Activated T-cell treated with anti-CD3 and anti-CD28 coated beads, Interleukin-2, amount 50 U/mL, for 4 hours (primary cell): Measurements from ENCODE around the gene AGBL3. TPM values are rescaled to one million over a fixed set of nuclear protein-coding genes. Genes with fewer than 3 reads are reported as not detected.

Experiments used
- ATAC-seq, 2 donors: fragments of 200-7000 bp; cut with Tn5 transposase; one replicate each; pipeline ENCODE4 v1.10.0; 2021
- DNase-seq: peaks from one replicate; pipeline ENCODE4 v3.0.0-alpha.2; 2020
- H3K27me3 Mint-ChIP-seq: one replicate; pipeline ENCODE4 v1.8.0; 2021; ENCODE audit warnings: low read depth, mixed read lengths
- H3K36me3 Mint-ChIP-seq: one replicate; pipeline ENCODE4 v1.8.0; 2022; ENCODE audit warnings: mixed read lengths; ENCODE audit not compliant: insufficient read depth
- H3K4me1 Mint-ChIP-seq: one replicate; pipeline ENCODE4 v1.8.0; 2021; ENCODE audit warnings: low read depth, mixed read lengths
- H3K4me3 Mint-ChIP-seq: one replicate; pipeline ENCODE4 v1.8.0; 2021; ENCODE audit warnings: mild to moderate bottlenecking, moderate library complexity, mixed read lengths
- H3K9me3 Mint-ChIP-seq: one replicate; pipeline ENCODE4 v1.8.0; 2021; ENCODE audit warnings: mixed read lengths
- total RNA-seq, 3 donors: library from RNA; stranded (reverse); gene quantifications; one replicate each; pipeline ENCODE4 v1.2.1, GENCODE V29; 2021

Gene AGBL3
- total RNA-seq, 3 donors from 2014 or later: 1.2 to 2.7 (median 2.1) TPM

DNA sequence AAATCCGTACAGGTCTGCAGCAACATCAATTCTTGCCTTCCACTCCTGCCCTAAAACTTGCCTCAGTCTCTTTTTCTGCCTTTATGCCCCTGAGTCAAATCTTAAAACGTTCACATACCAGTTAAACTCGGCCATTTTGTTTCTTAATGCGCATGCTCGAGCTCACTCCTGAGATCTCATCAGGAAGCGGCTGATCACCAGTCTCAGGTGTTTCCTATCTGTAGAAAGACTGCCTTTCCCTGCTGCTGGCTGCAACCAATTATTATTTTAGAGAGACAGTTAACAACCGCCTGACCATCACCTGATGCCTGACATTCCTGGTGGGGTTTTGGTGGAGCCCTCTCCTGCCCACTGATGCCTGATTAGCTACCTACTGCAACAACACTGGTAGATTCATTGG lies 91.3 kb downstream of the AGBL3 start:
- no peaks in the 10 kb centered on the region for H3K9me3 Mint-ChIP-seq
- ATAC-seq (no peak), DNase-seq (no peak)
- H3K4me1 Mint-ChIP-seq: no peaks in the 10 kb centered on the region
- H3K27me3 Mint-ChIP-seq: no peaks in the 10 kb centered on the region
- H3K4me3 Mint-ChIP-seq: no peak overlapping the region
- H3K36me3 Mint-ChIP-seq: no peaks in the 10 kb centered on the region

DNA sequence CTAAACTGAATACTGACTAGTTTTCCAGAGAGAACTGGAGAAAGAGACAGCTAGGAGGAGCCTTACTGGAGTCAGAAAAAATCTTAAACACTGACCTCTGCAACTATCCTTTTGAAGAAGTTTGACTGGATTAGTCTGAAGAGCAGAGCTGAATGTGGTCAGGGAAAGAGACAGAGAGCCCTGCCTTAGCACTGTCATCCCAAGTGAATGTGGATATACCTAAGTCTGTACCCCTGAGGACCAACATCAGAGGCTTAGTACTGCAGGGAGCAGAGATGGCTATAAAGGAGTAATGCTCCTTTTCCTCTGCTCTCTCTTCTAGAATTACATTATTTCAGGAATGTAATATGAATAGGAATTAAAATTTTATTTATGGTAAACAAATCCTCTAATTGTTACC lies 91.7 kb downstream of the AGBL3 start:
- Mint-ChIP-seq H3K4me3 (no peak overlapping the region), H3K4me1 (no peaks in the 10 kb centered on the region), H3K9me3 (no peaks in the 10 kb centered on the region), H3K27me3 (no peaks in the 10 kb centered on the region), H3K36me3 (no peaks in the 10 kb centered on the region)
- DNase-seq: no peak
- no peak for ATAC-seq

GRCh38 chr7:135079068-135079467 lies 92.8 kb downstream of the AGBL3 start:
- H3K9me3 Mint-ChIP-seq: no peaks in the 10 kb centered on the region
- no peaks in the 10 kb centered on the region for H3K36me3 Mint-ChIP-seq
- no peaks in the 10 kb centered on the region for H3K4me1 Mint-ChIP-seq
- H3K27me3 Mint-ChIP-seq: no peaks in the 10 kb centered on the region
- ATAC-seq (no peak), DNase-seq (no peak)
- no peak overlapping the region for H3K4me3 Mint-ChIP-seq

DNA sequence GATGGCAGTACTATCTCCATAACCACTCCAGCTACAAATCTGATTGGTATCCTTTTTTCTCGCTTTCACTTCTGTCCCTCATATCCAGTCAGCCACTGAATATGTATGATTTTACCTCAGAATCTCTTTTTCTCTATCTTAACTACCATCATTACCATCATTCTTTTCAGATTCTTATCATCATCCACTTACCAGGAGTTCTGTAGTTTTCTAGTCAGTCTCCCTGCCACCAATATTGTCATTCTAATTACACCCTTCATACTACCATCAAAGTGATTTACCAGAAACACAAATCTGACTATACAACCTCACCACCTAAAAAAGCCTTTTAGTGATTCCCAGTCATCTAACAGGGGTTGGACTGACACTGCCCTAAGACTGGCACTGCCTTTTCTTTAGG lies 96.7 kb downstream of the AGBL3 start:
- H3K27me3 Mint-ChIP-seq: no peaks in the 10 kb centered on the region

DNA sequence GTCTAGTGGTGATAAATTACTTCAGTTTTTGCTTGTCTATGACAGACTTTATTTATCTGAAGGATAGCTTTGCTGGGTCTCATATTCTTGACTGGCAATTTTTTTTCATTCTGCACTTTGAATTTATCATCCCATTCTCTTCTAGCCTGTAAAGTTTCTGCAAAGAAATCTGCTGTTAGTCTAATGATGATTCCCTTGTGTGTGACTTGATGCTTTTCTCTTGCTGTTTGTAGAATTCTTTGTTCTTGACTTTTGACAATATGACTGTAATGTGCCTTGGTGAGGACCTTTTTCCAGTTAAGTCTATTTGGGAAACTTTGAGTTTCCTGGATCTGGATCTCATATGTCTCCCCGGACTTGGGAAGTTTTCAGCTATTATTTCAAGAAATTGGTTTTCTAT lies 102.3 kb downstream of the AGBL3 start:
- H3K9me3 Mint-ChIP-seq: peaks cover 44% of the 10 kb centered on the region
- H3K4me3 Mint-ChIP-seq: no peak overlapping the region
- DNase-seq (no peak), ATAC-seq (no peak)
- no peaks in the 10 kb centered on the region for H3K4me1 Mint-ChIP-seq
- no peaks in the 10 kb centered on the region for H3K27me3 Mint-ChIP-seq
- peaks cover 15% of the 10 kb centered on the region for H3K36me3 Mint-ChIP-seq

More for the DNA sequence above, 96.7 kb downstream of the AGBL3 start:
- H3K4me1 Mint-ChIP-seq: no peaks in the 10 kb centered on the region
- no peak for DNase-seq
- peaks cover 32% of the 10 kb centered on the region for H3K9me3 Mint-ChIP-seq
- ATAC-seq: no peak
- no peak overlapping the region for H3K4me3 Mint-ChIP-seq
- no peaks in the 10 kb centered on the region for H3K36me3 Mint-ChIP-seq

DNA sequence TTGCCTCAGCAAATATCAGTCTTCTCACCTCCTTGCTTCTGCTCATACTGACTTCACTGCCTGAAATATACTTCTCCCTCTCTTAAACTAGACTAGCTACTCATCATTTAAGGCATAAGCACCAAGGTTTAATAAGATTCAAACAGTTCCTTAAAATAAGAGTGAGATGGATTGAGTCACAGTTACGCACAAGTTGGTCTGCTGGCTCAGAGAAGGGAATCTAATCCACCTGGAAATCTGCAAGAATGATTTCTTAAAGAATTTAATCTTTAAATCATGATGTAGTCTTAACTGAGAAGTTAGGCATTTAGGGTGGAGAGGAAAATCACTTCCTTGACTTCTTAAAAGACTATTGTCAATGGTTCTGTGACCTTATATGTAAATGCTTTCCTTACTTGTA lies 105.4 kb downstream of the AGBL3 start:
- ATAC-seq: no peak
- Mint-ChIP-seq H3K4me3 (no peak overlapping the region), H3K27me3 (no peaks in the 10 kb centered on the region), H3K4me1 (no peaks in the 10 kb centered on the region), H3K9me3 (peaks cover 22% of the 10 kb centered on the region), H3K36me3 (peaks cover 21% of the 10 kb centered on the region)
- DNase-seq: no peak

DNA sequence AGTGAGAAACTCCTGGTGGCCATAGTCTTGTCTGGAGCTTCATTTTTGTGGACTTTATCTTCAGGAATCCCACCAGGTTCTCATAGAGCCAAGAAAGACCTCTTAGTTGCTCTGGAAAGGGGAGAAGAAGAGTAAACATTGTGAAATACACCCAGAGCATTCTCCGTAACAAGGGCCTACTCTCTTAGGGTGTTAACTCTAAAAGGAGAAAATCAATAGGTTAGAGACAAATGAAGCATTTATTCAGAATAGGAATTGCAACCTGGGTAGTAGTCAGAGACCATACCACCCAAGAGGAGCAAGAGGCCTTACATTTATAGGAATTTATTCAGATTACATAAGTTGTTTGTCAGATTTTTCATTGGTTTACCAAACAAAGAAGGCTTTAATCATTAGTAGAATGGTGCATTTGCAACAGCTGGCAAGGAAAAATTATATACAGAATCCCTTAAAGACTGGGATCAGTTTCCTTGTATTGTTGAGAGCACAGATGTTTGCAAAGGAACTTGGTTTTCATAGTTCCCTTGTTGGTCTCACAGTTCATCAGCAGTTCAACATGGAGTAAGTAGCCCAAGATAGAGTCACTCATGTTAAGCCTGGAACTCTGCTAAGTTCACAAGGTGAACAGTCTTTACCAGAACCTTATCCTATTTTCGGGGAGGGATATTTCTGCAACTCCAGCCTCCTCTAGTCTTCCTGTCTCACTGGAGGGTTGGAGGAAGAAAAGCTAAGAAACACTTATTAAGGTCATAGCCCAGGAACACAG lies 108.3 kb downstream of the AGBL3 start:
- Mint-ChIP-seq H3K4me1 (no peaks in the 10 kb centered on the region), H3K36me3 (peaks cover 19% of the 10 kb centered on the region), H3K27me3 (no peaks in the 10 kb centered on the region), H3K4me3 (no peak overlapping the region), H3K9me3 (no peaks in the 10 kb centered on the region)
- DNase-seq: no peak
- no peak for ATAC-seq

- H3K36me3 Mint-ChIP-seq: peaks cover 19% of the 10 kb centered on the region
- H3K4me1 Mint-ChIP-seq: no peaks in the 10 kb centered on the region
- DNase-seq: no peak
- H3K9me3 Mint-ChIP-seq: no peaks in the 10 kb centered on the region
- H3K27me3 Mint-ChIP-seq: no peaks in the 10 kb centered on the region
- no peak for ATAC-seq
- no peak overlapping the region for H3K4me3 Mint-ChIP-seq
These were observed 109.1 kb downstream of the AGBL3 start for GRCh38 chr7:135095450-135095849.

GRCh38 chr7:135098391-135098790 lies 112.1 kb downstream of the AGBL3 start:
- Mint-ChIP-seq H3K4me3 (no peak overlapping the region), H3K9me3 (no peaks in the 10 kb centered on the region), H3K36me3 (peaks cover 6% of the 10 kb centered on the region), H3K4me1 (no peaks in the 10 kb centered on the region), H3K27me3 (no peaks in the 10 kb centered on the region)
- DNase-seq (no peak), ATAC-seq (no peak)

GRCh38 chr7:135100856-135101255 lies 114.5 kb downstream of the AGBL3 start:
- DNase-seq: no peak
- Mint-ChIP-seq H3K27me3 (no peaks in the 10 kb centered on the region), H3K4me3 (no peak overlapping the region), H3K36me3 (no peaks in the 10 kb centered on the region), H3K9me3 (no peaks in the 10 kb centered on the region), H3K4me1 (no peaks in the 10 kb centered on the region)
- ATAC-seq: no peak

DNA sequence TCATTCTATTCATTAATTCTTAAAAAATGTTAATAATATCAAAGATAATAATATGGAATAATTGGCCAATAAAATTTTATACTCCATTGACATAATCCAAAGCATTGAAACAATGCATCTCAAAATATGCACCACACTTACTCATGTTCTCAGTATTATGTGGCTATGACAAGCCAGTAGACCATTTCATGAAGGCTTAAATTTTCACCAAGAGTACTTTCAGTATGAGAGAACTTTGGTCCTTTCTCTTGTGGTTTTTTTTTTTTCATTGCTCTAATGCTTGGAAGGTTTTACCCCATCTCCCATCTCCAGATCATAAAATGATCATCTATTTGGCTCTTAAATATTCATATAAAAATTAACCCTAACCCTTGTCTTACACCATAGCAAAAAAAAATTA lies 116.1 kb downstream of the AGBL3 start:
- Mint-ChIP-seq H3K4me3 (no peak overlapping the region), H3K36me3 (peaks cover 8% of the 10 kb centered on the region), H3K9me3 (peaks cover 7% of the 10 kb centered on the region), H3K4me1 (no peaks in the 10 kb centered on the region), H3K27me3 (no peaks in the 10 kb centered on the region)
- DNase-seq (no peak), ATAC-seq (peak in 1 of 2 donors; percentile 34)

DNA sequence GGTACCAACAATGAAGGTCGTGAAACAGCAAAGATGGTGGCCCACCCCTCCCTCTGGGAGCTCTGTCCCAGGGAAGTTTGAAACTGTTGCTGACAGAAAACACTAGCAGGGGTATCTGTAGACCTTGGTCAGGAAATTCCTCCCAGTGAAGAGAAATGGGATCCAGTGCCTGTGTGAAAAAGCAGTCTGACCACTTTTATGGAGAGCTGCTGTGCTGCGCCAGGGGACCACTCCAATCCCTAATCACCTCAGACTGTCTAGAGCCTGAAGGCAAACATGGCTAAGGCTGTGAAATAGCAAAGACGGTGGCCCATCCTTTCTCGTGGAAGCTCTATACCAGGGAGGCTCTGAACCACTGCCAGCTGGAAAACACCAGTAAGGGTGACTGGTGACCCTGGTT lies 123.3 kb downstream of the AGBL3 start:
- Mint-ChIP-seq H3K4me3 (no peak overlapping the region), H3K4me1 (no peaks in the 10 kb centered on the region), H3K36me3 (peaks cover 19% of the 10 kb centered on the region), H3K27me3 (no peaks in the 10 kb centered on the region), H3K9me3 (peaks cover 14% of the 10 kb centered on the region)
- no peak for ATAC-seq
- no peak for DNase-seq

GRCh38 chr7:135109976-135110375 lies 123.7 kb downstream of the AGBL3 start:
- H3K27me3 Mint-ChIP-seq: no peaks in the 10 kb centered on the region
- DNase-seq (no peak), ATAC-seq (no peak)
- no peaks in the 10 kb centered on the region for H3K4me1 Mint-ChIP-seq
- no peak overlapping the region for H3K4me3 Mint-ChIP-seq
- peaks cover 23% of the 10 kb centered on the region for H3K36me3 Mint-ChIP-seq
- peaks cover 17% of the 10 kb centered on the region for H3K9me3 Mint-ChIP-seq

GRCh38 chr7:135111379-135111778 lies 125.1 kb downstream of the AGBL3 start:
- peaks cover 26% of the 10 kb centered on the region for H3K36me3 Mint-ChIP-seq
- DNase-seq (no peak), ATAC-seq (no peak)

DNA sequence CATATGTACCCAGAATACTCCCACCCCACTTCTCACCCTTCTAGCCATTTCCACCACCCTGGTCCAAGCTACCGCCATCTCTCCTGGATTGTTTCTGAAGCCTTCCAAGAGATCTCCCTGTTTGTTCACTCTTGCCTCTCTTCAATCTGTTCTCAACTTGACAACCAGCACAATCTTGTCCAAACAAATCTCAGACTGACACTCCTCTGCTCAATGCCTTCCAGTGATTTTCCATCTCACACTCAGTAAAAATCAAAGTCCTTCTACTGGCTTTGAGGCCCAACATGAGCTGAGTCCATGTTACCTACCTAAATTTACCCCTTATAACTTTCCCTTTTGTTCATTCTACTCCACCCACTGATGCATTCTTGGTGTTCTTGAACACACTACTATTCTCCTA lies 128.3 kb downstream of the AGBL3 start:
- no peaks in the 10 kb centered on the region for H3K27me3 Mint-ChIP-seq

More at GRCh38 chr7:135111379-135111778, 125.1 kb downstream of the AGBL3 start:
- Mint-ChIP-seq H3K4me1 (no peaks in the 10 kb centered on the region), H3K27me3 (no peaks in the 10 kb centered on the region), H3K9me3 (peaks cover 17% of the 10 kb centered on the region), H3K4me3 (no peak overlapping the region)

More for the DNA sequence above, 128.3 kb downstream of the AGBL3 start:
- no peak for ATAC-seq
- Mint-ChIP-seq H3K4me1 (no peaks in the 10 kb centered on the region), H3K4me3 (no peak overlapping the region), H3K9me3 (peaks cover 13% of the 10 kb centered on the region), H3K36me3 (peaks cover 26% of the 10 kb centered on the region)
- DNase-seq: no peak
